8988T (cell line): ENCODE data around the gene KIF18B.
"Not testable (repeated sequence)": the region's sequence is repeated elsewhere in the genome, so short reads cannot be mapped to it uniquely, and the experiment has no call there.

ENCODE experiments used
- DNase-seq: peaks from one replicate; pipeline ENCODE4 v3.0.0; 2011

The KIF18B gene

DNA sequence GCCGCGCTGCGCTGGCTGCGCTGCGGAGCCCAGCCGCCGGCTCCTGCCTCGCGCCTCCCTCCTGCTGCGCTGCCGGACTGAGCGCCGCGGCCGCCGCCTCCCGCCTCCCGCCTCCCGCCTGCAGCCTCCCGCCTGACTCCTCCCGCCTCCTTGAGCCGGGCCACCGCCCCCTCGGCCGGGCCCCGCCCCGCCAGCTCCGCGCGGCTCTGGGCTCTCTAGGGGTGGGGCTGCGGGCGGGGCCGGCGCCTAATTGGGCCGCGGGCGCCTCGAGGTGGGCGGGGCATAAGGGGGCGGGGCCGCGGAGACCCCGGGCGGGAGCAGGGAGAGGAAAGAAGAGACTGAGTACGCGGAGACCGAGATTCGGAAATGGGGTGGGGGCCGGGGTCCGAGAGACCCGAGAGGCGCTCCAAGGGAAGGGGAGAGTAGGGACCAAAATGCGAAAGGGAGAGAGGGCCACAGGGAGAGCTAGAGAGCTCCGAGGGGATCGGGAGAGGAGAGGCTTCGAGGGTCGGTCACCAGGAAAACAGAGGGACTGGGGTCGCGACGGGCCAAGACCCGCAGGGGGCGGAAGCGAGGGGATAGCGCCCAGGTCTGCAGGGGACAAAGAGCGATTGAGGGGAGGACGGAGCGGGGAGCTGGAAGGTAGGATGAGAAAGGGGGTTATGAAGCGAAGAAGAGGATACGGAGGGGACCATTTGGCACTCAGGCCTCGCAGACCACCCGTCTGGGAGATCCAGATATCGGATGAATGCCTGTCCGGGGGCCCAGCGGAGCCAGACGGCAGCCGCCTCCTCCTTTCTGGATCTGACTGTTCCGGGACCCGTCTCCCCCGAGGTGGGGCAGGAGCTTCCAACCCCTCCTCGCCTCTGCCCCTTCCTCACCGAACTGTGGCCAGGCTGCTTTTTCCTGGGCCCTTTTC is 20.9 kb upstream of the KIF18B start, which contains the start of gene C1QL1:
Gene C1QL1 (minus strand): TSS at position 79 of the 919 bp plus-strand sequence. CDS start 255 bp downstream, outside the sequence.
- DNase-seq = peak; percentile 100

DNA sequence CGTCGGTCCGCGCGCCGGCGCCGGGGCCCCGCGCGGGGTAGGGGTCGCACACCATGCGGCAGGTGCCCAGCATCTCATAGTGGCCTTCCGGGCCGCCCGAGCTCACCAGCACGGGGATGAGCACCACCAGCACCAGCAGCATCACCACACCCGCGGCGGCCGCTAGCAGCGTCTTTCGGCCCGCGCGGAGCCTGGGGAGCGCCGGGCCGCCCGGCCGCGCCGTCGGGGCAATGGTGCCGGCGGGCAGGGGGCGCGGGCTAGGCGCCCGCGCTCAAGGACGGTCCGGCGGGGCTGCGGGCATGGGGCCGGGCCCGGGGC is 20.3 kb upstream of the KIF18B start:
- DNase-seq = no peak

- DNase-seq = no peak
Measured at GRCh38 chr17:44967026-44967906, 19.7 kb upstream of the KIF18B start.

GRCh38 chr17:44966348-44967025 is 18.9 kb upstream of the KIF18B start:
- no peak for DNase-seq

DNA sequence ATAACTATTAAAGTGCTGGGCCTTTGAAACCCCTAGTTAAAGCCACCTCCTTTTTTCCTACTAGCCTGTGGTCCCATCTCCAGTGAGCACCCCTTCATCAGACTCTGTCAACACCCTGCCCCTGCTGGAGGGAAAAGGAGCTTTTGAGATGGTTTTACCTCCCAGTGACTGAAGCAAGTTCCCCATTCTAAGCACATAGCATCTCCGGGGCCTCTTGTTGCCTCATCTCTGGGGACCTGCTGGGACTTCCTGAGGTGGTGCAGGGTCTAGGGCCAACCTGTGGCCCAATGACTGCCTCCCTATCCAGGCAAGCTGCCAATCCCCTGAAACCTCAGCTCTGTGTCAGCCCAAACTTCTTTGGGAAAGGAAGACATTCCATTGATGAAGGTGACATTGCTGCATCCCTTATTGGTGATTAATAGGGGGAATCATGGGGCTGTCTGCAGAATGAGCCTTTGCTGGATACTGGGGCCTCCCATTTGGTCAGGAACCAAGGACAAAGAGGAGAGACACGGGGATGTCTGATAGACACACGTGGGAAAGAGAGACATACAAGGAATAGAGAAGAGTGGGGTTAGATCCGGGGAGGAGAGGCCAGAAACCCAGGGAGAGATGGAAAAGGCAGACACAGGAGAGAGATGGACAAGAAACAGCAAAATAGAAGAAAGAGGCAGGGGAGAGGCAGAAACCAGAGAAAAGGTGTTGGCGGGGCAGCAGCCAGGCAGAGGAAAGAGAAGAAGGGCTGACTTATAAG is 18.1 kb upstream of the KIF18B start:
- DNase-seq = no peak

DNA sequence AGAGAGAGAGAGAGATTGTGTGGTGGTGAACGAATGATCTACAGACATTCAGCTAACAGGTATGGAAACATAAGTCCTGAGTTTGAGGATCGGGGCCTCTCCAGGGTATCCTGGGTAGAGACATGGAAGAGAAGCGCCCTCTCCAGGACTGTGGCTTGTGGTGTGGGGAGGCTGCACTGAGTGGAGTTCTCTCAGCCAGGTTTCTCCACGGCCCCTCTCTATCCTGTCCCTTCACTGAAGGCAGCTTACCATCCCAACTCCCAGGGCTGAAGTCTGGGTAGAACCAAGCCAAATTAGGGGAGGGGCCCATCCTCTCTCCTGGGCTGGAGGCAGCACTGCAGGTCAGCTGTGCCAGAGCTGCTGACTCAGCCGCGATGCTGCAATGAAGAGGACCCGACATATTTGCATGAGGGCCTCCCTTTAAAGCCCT is 14.4 kb upstream of the KIF18B start:
- peak; percentile 68 for DNase-seq

GRCh38 chr17:44960691-44961090 is 13.1 kb upstream of the KIF18B start:
- no peak for DNase-seq

GRCh38 chr17:44959821-44960531 is 12.4 kb upstream of the KIF18B start:
- DNase-seq = no peak

GRCh38 chr17:44956998-44957981 is 9.7 kb upstream of the KIF18B start:
- no peak for DNase-seq

GRCh38 chr17:44955674-44956425 is 8.3 kb upstream of the KIF18B start:
- DNase-seq = no peak

GRCh38 chr17:44952946-44953475 is 5.4 kb upstream of the KIF18B start:
- no peak for DNase-seq

DNA sequence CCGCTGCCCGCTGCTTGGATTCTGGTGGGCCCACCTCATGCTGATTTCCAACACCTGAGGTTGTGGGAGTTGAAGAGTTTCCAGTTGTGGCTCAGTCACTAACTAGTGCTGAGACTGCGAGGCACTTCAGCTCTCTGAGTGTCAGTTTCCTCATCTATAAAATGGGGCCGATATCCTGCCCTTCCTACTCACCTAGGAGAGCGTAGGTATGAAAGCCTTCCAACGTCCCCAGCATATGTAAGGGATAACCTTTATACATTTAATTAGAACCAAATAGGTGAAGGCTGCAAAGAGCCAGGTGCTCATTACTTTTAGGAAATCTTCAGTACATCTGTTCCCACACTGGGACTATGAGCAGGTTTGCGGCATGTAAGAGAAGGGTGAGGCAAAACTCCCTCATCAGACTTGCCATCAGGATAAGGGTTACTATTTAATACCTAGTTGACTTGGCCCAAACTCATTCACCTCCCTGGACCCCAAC is 782 bp upstream of the KIF18B start:
- no peak for DNase-seq

DNA sequence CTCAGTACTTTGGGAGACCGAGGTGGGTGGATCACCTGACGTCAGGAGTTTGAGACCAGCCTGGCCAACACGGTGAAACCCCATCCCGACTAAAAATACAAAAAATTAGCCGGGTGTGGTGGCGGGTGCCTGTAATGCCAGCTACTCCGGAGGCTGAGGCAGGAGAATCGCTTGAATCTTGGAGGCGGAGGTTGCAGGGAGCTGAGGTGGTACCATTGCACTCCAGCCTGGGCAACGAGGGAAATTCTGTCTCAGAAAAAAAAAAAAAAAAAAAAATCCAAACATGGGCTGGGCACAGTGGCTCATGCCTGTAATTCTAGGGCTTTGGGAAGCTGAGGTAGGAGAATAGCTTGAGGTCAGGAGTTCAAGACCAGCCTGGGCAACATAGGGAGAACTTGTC is 1.9 kb downstream of the KIF18B start:
- not testable (repeated sequence) for DNase-seq

DNA sequence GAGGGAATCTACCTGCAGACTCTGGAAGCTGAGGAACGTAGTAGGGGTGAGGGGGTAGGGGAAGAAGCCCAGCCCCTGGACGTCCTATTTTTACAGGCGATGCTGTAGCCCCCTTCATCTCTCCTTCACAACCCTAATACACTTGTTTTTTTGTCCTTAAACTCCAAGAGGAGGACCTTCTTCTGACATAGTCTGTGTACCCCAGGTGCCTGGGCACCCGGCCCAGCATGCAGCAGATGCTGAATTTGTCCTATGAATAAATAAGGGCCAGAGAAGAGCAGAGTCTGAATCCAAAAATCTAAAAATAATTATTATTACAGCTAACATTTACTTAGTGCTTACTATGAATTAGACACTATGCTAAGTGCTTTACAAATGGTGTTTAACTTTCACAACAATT is 5.1 kb downstream of the KIF18B start:
- DNase-seq = no peak

GRCh38 chr17:44941712-44942331 is 5.8 kb downstream of the KIF18B start:
- no peak for DNase-seq

DNA sequence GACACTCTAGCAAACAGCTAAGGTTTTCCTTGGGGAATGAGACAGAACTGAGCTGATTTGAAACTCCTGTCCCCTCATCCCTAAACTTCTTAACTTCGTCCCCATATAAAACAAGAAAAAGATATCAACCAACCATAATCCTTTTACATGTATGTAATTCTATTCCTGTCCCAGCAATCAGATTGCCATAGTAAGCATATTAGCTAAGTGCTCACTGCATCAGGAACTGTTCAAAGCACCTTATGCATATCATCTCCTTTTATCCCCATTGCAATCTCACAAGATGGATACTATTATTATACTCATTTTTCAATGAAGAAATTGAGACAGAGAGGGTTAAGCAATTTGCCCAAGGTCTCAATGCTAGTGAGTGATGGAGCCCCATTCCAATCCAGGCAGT is 6.8 kb downstream of the KIF18B start:
- DNase-seq = no peak

GRCh38 chr17:44940317-44940716 is 7.3 kb downstream of the KIF18B start:
- DNase-seq = no peak

DNA sequence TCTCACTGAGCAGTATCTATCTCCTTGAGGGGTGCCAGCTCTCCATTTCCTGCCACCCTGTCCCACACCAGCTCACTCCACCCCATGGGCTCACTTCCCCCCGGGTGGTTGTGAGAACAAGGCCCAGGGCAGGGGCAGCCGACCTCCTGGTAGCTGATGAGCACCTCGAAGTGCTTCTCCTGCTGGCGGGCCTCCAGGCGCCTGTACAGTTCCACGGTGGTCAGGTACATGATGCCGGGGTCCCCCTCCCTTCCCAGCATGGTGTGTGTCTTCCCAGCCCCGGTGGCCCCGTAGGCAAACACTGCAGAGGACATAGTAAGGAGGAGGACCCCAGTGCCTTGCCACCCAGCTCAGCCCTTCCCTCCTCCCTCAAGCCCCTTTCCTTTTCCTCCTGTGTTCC is 12.5 kb downstream of the KIF18B start:
- DNase-seq = no peak

DNA sequence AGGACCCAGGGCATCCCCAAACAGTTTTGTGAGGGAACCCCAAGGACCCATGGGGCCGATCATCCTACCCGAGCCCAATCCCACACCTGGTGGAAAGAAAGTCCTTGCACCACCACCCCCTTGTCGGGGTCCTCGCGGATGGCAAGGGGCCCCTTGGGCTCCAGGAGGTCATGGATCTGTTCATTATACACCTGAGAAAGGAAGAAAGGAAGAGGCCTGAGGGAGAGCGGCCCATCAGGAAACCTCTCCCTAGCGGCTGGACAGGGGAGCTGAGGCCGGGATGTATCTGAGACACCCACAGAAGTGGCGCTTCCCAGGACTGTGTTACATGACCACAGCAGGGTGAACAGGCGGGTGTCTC is 12.8 kb downstream of the KIF18B start:
- DNase-seq = no peak
